ENCODE results near the gene TBCB. TPM values are rescaled to one million over a fixed set of nuclear protein-coding genes. Genes with fewer than 3 reads are reported as not detected.
"Not testable (repeated sequence)": the region's sequence is repeated elsewhere in the genome, so short reads cannot be mapped to it uniquely, and the experiment has no call there.

Gene TBCB
- total and polyA plus RNA-seq, 7 experiments from 2014 or later, result 72.8 to 174 (median 125) TPM

DNA sequence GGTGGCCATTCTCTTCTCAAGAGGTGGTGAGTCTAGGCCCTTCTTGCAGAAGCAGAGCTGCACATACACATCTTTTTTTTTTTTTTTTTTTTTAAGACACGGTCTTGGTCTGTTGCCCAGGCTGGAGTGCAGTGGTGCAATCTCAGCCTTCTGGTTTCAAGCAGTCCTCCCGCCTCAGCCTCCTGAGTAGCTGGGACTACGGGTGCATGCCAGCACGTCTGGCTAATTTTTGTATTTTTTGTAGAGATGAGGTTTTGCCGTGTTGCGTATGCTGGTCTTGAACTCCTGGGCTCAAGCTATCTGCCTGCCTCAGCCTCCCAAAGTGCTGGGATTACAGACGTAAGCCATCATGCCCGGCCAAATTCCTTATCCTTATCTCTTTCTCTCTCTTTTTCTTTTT is 58.6 kb downstream of the TBCB start:
- ATAC-seq; H3K9me3 ChIP-seq (ENCODE audit: control insufficient read depth in 2 of 3, low read length in 3 of 3); DNase-seq; H3K27me3 ChIP-seq (ENCODE audit: control insufficient read depth in 2 of 2, insufficient read depth in 2 of 2, low read length in 2 of 2); H3K36me3 ChIP-seq (ENCODE audit: control insufficient read depth in 2 of 3, insufficient read depth in 3 of 3, low read length in 3 of 3); H3K4me3 Mint-ChIP-seq; H3K27ac ChIP-seq (ENCODE audit: low read depth, low read length); H3K27ac Mint-ChIP-seq; H3K9me3 Mint-ChIP-seq; H3K27me3 Mint-ChIP-seq; H3K4me1 Mint-ChIP-seq; H3K36me3 Mint-ChIP-seq; H3K4me3 ChIP-seq (ENCODE audit: low read length); H3K4me1 ChIP-seq (ENCODE audit: control insufficient read depth in 2 of 2, insufficient read depth in 2 of 2, low read length in 2 of 2): not testable (repeated sequence)
- intact Hi-C loops (cut with micrococcal nuclease), result loop anchor here in 1 of 2 donors (5.0 kb wide), 1 partner anchor 482 kb away; no protein-coding TSS in a partner anchor
- ChIA-PET POLR2A (interaction anchor here (0.5 kb wide), 1 partner anchor 738 kb away, joined by 5 read pairs; no protein-coding TSS in a partner anchor), CTCF (interaction anchor here (7.9 kb wide), 1 partner anchor 46 kb away, joined by 100 read pairs; no protein-coding TSS in a partner anchor)

Other genes starting within 250 kb of the TBCB start
- 1 to 10 TPM in 1 of 5 experiments, not detected in 4; 2.4 TPM for gene APLP1, start 246.9 kb upstream of the TBCB start, total RNA-seq
- gene APLP1, start 246.9 kb upstream of the TBCB start, polyA plus RNA-seq, result not detected
- 100 to 1,000 TPM in 1 of 5 experiments, 10 to 100 TPM in 4; 47.8 to 116 (median 57.0) TPM for gene NFKBID, start 214.9 kb upstream of the TBCB start, total RNA-seq
- gene NFKBID, start 214.9 kb upstream of the TBCB start, polyA plus RNA-seq, result 1 to 10 TPM; 2.4 to 6.5 TPM
- 100 to 1,000 TPM in 3 of 5 experiments, 10 to 100 TPM in 2; 57.4 to 117 (median 113) TPM for gene HCST, start 212.9 kb upstream of the TBCB start, total RNA-seq
- 100 to 1,000 TPM; 879 to 895 TPM for gene HCST, start 212.9 kb upstream of the TBCB start, polyA plus RNA-seq
- gene TYROBP, start 207.2 kb upstream of the TBCB start, total RNA-seq, result 100 to 1,000 TPM in 1 of 5 experiments, 10 to 100 TPM in 3, not detected in 1; 15.1 to 428 (median 35.6) TPM
- gene TYROBP, start 207.2 kb upstream of the TBCB start, polyA plus RNA-seq, result 1 to 10 TPM; 2.3 to 3.7 TPM
- gene LRFN3, start 179.1 kb upstream of the TBCB start, total RNA-seq, result 10 to 100 TPM in 3 of 5 experiments, 1 to 10 TPM in 2; 5.7 to 14.9 (median 11.6) TPM
- 1 to 10 TPM; 1.2 to 2.4 TPM for gene LRFN3, start 179.1 kb upstream of the TBCB start, polyA plus RNA-seq
- 10 to 100 TPM in 3 of 5 experiments, 1 to 10 TPM in 2; 7.8 to 26.1 (median 17.8) TPM for gene SDHAF1, start 120.3 kb upstream of the TBCB start, total RNA-seq
- gene SDHAF1, start 120.3 kb upstream of the TBCB start, polyA plus RNA-seq, result 10 to 100 TPM; 29.9 to 58.1 TPM
- 1 to 10 TPM; 1.7 to 5.4 (median 3.8) TPM for gene SYNE4, start 106.7 kb upstream of the TBCB start, total RNA-seq
- under 1 TPM in 1 of 2 donors, not detected in 1; 0.14 TPM for gene SYNE4, start 106.7 kb upstream of the TBCB start, polyA plus RNA-seq
- gene ALKBH6, start 101.3 kb upstream of the TBCB start, total RNA-seq, result 10 to 100 TPM; 32.6 to 60.6 (median 49.3) TPM
- gene ALKBH6, start 101.3 kb upstream of the TBCB start, polyA plus RNA-seq, result 10 to 100 TPM; 19.1 to 34.1 TPM
- 1 to 10 TPM; 1.1 to 4.0 (median 3.0) TPM for gene CLIP3, start 82.6 kb upstream of the TBCB start, total RNA-seq
- gene CLIP3, start 82.6 kb upstream of the TBCB start, polyA plus RNA-seq, result 1 to 10 TPM; 3.1 to 5.2 TPM
- gene THAP8, start 61.2 kb upstream of the TBCB start, total RNA-seq, result 1 to 10 TPM; 2.2 to 6.6 (median 6.1) TPM
- gene THAP8, start 61.2 kb upstream of the TBCB start, polyA plus RNA-seq, result 1 to 10 TPM; 4.5 to 5.4 TPM
- gene WDR62, start 60.6 kb upstream of the TBCB start, total RNA-seq, result 10 to 100 TPM in 1 of 5 experiments, 1 to 10 TPM in 4; 1.5 to 22.4 (median 2.9) TPM
- under 1 TPM; 0.07 to 0.33 TPM for gene WDR62, start 60.6 kb upstream of the TBCB start, polyA plus RNA-seq
- gene OVOL3, start 4.3 kb upstream of the TBCB start, total RNA-seq, result not detected
- not detected for gene OVOL3, start 4.3 kb upstream of the TBCB start, polyA plus RNA-seq
- gene POLR2I, start 593 bp upstream of the TBCB start, total RNA-seq, result 10 to 100 TPM; 20.9 to 56.7 (median 44.7) TPM
- gene POLR2I, start 593 bp upstream of the TBCB start, polyA plus RNA-seq, result 100 to 1,000 TPM; 153 to 166 TPM
- 100 to 1,000 TPM; 197 to 473 (median 207) TPM for gene CAPNS1, start 24.6 kb downstream of the TBCB start, total RNA-seq
- gene CAPNS1, start 24.6 kb downstream of the TBCB start, polyA plus RNA-seq, result 10 to 100 TPM; 65.0 to 72.6 TPM
- gene COX7A1, start 37.0 kb downstream of the TBCB start, total RNA-seq, result not detected
- gene COX7A1, start 37.0 kb downstream of the TBCB start, polyA plus RNA-seq, result not detected
- gene ZNF565, start 99.2 kb downstream of the TBCB start, total RNA-seq, result 10 to 100 TPM in 2 of 5 experiments, 1 to 10 TPM in 3; 2.7 to 11.6 (median 7.8) TPM
- 1 to 10 TPM; 3.6 to 9.4 TPM for gene ZNF565, start 99.2 kb downstream of the TBCB start, polyA plus RNA-seq
- 10 to 100 TPM; 27.7 to 77.4 (median 57.7) TPM for gene ZNF146, start 99.6 kb downstream of the TBCB start, total RNA-seq
- 100 to 1,000 TPM in 1 of 2 donors, 10 to 100 TPM in 1; 67.6 to 111 TPM for gene ZNF146, start 99.6 kb downstream of the TBCB start, polyA plus RNA-seq

Measured in naive thymus-derived CD4-positive, alpha-beta T cell (primary cell).